ENCODE data around the gene ALG2.

DNA sequence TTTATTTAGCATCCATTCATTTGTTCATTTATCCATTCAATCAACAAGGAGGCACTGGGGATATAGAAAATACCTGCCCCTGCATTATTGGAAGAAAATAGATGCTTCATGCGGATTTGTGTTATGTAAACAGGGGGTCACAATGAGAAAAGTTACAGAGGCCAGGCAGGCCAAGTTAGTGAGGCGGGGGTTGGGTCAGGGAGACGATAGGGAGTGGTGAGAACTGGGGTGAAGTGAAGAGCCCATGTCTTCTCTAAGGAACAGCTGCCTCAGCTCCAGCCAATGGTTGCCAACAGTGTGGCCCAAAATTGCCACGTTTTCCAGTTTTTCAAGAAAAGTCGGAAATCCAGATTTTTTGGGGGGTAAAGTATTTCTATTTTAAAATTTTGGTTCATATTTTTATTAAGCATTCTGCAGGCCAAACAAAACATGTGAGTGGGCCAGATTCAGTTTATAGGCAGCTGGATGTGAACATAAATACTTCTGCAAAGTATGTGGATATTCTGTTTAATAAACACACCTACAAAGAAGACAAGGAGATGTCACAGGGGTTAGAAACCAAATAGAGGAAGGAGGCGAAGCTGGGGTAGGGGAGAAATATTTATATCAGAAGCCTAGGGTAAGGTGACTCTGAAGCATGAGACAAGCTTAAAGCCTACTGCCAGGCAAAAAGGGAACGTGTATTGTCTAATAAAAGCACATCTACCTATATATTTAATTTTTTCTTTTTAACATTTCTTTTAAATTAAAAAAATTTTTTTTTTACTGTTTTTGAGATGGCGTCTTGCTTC, 44.0 kb downstream of the ALG2 start:
- TF ChIP-seq, protein P1, sequence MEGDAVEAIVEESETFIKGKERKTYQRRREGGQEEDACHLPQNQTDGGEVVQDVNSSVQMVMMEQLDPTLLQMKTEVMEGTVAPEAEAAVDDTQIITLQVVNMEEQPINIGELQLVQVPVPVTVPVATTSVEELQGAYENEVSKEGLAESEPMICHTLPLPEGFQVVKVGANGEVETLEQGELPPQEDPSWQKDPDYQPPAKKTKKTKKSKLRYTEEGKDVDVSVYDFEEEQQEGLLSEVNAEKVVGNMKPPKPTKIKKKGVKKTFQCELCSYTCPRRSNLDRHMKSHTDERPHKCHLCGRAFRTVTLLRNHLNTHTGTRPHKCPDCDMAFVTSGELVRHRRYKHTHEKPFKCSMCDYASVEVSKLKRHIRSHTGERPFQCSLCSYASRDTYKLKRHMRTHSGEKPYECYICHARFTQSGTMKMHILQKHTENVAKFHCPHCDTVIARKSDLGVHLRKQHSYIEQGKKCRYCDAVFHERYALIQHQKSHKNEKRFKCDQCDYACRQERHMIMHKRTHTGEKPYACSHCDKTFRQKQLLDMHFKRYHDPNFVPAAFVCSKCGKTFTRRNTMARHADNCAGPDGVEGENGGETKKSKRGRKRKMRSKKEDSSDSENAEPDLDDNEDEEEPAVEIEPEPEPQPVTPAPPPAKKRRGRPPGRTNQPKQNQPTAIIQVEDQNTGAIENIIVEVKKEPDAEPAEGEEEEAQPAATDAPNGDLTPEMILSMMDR (IDR thresholded peaks at IDR 0.05) = no peak
- TF ChIP-seq POLR2A (IDR thresholded peaks at IDR 0.05) (no peak), EP300 (IDR thresholded peaks at IDR 0.05; ENCODE audit: low read depth) (no peak)
